Measurements from ENCODE around the gene ACER1.

The ACER1 gene

DNA sequence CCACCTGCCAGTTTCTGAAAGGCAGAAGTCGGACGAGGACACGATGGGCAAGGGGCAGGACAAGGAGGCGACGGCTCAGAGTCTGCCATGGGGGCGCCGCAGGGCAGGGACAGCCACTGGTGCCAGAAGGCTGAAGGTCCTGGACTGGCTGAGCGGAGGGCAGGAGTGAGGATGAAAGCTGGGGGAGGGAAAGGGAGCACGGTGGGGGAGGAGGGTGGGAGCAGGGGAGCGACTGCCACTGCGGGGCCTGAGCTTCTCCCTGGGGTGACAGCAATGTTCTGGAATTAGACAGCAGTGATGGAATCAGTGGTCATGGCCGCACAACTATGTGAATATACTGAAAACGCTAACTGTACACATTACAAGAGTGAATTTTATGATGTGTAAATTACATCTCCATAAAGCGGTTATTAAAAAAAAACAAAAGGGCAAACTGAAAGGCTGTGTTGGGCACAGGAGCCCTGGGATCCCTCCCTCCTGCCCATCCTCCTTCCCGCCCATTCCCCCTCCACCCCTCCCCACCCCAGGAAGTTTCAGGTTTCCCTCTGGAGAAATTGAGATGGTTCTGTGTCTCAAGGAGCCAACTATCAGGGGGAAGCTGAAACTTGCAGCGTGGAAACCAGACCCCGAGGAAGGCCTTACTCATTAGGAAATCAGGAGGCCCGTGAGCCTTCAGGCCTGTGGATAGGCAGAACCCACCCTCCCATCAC, 69.5 kb downstream of the ACER1 start:
- DNase-seq: no peak

DNA sequence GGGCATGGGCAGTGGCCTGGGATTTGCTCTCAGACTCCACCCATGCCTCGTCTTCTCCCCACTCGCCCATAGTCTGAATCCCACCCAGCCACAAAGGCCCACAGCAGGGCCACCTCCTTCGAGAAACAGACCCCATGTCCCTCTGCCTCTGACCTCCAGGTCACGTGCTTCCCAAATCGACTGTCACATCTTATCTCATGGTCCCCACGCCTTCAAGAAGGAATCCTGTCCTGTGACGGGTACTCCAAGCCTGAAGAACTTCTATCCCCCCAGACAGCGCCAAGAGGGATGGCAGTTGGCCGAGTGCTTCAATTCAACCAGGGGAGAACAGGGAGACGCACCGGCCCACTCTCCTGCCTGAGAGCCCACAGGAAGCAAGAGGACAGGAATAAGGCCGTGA, 70.1 kb downstream of the ACER1 start:
- DNase-seq: no peak

DNA sequence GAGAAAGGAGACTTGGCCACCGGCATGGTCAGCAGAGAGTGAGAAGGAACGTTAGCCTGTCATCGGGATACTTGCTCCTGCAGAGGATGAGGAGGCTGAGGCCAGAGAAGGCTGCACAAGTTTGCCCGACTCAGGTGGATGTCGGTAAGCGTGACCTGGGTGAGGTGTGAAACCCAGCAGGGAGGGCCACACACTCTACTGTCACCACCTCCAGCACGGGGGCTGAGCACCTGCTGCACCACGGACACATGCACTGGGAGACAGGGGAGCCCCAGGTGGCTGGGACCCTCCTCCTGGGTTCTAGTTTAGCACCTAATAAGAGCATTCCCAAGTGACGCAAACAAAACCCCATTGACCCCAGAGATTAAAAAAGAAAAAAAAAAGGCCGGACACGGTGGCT, 70.9 kb downstream of the ACER1 start:
- DNase-seq: no peak

DNA sequence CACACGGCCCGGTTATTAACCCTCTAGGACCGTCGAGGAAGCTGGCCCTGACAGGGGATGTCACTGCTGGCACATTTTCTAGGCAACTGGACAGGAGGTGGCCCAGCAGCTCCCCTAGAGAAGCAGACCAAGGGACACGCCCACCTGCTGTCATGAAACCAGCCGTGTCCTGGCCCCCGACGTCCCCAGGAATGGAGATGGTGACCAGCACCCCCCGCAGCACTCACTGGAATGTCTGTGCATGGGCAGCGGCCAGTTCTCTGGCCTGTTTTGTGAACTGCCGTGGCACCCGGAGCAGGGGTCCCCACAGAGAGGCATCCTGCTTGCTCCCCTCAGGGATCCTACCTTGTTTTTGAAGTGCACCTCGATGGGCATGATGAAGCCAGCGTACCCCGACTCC, 71.5 kb downstream of the ACER1 start:
- DNase-seq: no peak

DNA sequence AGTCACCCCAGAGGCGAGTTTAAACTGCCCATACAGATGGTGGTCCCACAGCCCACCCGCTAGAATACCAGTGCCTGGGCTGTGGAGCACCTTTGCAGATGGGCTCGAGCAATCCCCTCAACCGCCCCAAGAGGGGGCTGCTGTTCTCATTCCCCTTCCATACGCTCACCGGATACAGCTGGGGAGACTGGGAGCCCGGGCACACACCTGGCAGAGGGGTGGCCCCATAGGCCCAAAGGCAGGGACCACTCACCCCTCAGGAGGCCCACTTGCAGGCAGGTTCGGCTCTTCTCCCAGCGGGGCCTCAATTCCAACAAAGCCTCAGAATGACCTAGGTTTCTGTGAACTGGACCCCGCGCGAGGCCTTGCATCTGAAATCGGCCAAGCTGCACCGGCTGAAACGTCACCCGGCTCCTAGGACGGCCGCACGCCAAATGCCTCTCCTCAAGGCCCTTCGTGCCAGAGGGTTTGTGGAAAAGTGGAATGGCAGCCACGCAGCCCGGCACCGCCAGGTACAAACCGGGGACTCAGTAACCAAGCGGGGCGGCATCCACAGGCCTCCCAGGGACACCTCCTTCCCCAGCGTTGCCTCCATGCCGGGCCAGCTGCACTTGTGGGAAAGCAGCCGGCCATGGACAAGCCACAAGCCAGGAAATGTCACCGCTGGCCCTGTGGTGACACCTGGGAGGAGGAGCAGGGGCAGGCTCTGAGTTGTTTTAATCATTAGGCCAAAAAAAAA, 72.3 kb downstream of the ACER1 start:
- peak in 1 of 2 experiments; percentile 29 for DNase-seq

DNA sequence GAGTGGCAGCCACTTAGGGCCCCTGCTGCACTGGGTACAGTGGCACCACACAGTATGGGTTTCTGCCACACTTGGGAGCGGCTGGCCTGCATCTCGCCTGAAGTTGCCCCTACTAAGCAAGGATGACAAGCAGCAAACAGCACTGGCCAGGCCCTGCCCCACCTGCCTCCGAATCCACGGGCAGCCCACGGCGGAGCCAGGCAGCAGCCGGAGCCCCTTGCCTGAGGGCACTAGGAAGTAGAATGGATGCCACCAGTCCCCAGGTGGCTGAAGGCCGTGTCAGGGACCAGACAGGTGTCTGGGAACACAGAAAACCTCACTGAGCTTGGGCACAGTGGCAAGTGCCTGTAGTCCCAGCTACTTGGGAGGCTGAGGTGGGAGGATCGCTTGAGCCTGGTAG, 73.0 kb downstream of the ACER1 start:
- DNase-seq: no peak

DNA sequence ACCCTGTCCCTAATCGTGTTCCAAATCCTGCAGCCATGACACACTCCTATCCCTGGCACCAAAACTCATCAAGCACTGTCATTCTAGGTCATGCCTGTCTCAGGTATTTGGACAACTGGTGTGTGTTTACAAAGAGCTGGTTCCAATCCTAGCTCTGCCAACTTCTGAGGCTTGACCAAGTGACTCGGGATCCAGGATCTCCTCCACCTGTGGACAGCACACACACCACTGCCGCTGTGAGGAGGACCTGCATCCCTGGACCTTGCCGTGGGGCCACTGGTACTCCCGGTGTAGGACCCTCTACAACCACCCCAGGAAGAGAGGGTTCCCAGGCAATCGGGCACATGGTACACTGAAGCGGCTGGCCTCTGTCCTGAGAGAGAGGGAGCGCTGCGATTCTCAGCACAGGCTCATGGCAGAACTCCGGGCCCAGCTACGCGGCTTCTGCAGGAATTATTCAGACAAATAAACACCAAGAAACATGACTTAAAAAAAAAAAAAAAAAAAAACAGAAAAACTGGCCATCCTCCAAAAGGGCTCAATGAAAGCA, 74.0 kb downstream of the ACER1 start:
- no peak for DNase-seq

DNA sequence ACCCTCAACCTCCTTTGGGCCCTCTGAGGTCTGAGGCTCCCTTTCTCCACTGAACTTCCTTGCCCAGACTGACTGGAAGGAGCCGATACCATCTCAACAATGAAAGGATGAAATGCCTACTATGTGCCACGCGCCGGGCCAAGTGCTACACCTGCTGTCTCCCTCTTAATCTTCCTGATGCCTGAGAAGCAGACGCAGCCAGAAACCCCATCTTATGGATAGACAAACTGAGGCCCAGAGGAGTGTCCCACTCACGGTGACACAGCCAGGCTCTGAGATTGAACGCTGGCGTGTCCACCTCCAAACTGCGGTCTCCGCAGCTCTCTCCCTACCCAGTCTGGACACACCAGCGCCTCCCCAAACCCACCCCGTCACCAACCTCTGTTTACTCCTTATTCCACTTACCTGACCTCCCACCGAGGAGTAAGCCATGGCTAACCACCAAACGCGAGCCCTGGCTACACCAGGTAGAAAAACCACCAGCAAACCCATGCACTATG, 74.5 kb downstream of the ACER1 start:
- DNase-seq: no peak

Data from stimulated activated CD4-positive, alpha-beta T cell treated with anti-CD3 and anti-CD28 coated beads, Interleukin-4, amount 100 ng/mL, for 4 hours (primary cell).